ENCODE measurements around the gene SIPA1L2. TPM values are rescaled to one million over a fixed set of nuclear protein-coding genes. Genes with fewer than 3 reads are reported as not detected.

The SIPA1L2 gene
- total and polyA plus RNA-seq, 2 donors (not counting 1 experiment from before 2014, with no cell fraction given): 0.39 to 2.0 TPM

- DNase-seq (ENCODE audit: low read depth in 2 of 2): no peak
- H3K9ac ChIP-seq (ENCODE audit: insufficient read depth, low read length): no peak overlapping the region
Observed at GRCh38 chr1:232594768-232595698, 34.9 kb downstream of the SIPA1L2 start.

GRCh38 chr1:232593717-232594502 lies 36.0 kb downstream of the SIPA1L2 start:
- TF ChIP-seq EZH2 (IDR thresholded peaks at IDR 0.05; ENCODE audit: low read length, missing control alignments): no peak
- no peak for TF ChIP-seq CTCF (conservative IDR thresholded peaks at IDR 0.05 in 1 of 2, IDR thresholded peaks at IDR 0.05 in 1 of 2; ENCODE audit: low read depth in 1 of 2, low read length in 2 of 2)

More at GRCh38 chr1:232594768-232595698, 34.9 kb downstream of the SIPA1L2 start:
- Histone ChIP-seq H3K4me2 (ENCODE audit: extremely low read depth, insufficient read depth, low read length) (no peak overlapping the region), H3K4me3 (replicated peaks in 1 of 4; ENCODE audit: control extremely low read depth in 1 of 4, insufficient read depth in 1 of 4, low read depth in 3 of 4, low read length in 4 of 4) (no peak overlapping the region), H4K20me1 (ENCODE audit: control insufficient read depth, extremely low read depth, insufficient read depth, low read length) (no peaks in the 10 kb centered on the region), H3K27me3 (ENCODE audit: control insufficient read depth, insufficient read depth, low read length) (no peaks in the 10 kb centered on the region), H3K9me3 (ENCODE audit: control insufficient read depth, insufficient read depth, low read depth, low read length) (no peaks in the 10 kb centered on the region), H3K27ac (ENCODE audit: insufficient read depth, low read length) (no peak overlapping the region), H3K79me2 (ENCODE audit: control insufficient read depth, insufficient read depth, low read length) (no peaks in the 10 kb centered on the region), H2AFZ (ENCODE audit: low read length) (no peak overlapping the region), H3K36me3 (ENCODE audit: control insufficient read depth, insufficient read depth, low read length) (no peaks in the 10 kb centered on the region), H3K4me1 (ENCODE audit: control insufficient read depth, extremely low read depth, insufficient read depth, low read length) (no peaks in the 10 kb centered on the region)
- TF ChIP-seq CTCF (conservative IDR thresholded peaks at IDR 0.05 in 1 of 2, IDR thresholded peaks at IDR 0.05 in 1 of 2; ENCODE audit: low read depth in 1 of 2, low read length in 2 of 2): no peak
- TF ChIP-seq EZH2 (IDR thresholded peaks at IDR 0.05; ENCODE audit: low read length, missing control alignments): no peak

GRCh38 chr1:232591344-232591743 lies 38.6 kb downstream of the SIPA1L2 start:
- H2AFZ ChIP-seq (ENCODE audit: low read length): no peak overlapping the region
- no peaks in the 10 kb centered on the region for H3K36me3 ChIP-seq (ENCODE audit: control insufficient read depth, insufficient read depth, low read length)
- H3K4me2 ChIP-seq (ENCODE audit: extremely low read depth, insufficient read depth, low read length): no peak overlapping the region
- H4K20me1 ChIP-seq (ENCODE audit: control insufficient read depth, extremely low read depth, insufficient read depth, low read length): no peaks in the 10 kb centered on the region
- TF ChIP-seq EZH2 (IDR thresholded peaks at IDR 0.05; ENCODE audit: low read length, missing control alignments): no peak
- TF ChIP-seq CTCF (conservative IDR thresholded peaks at IDR 0.05 in 1 of 2, IDR thresholded peaks at IDR 0.05 in 1 of 2; ENCODE audit: low read depth in 1 of 2, low read length in 2 of 2): no peak
- no peaks in the 10 kb centered on the region for H3K9me3 ChIP-seq (ENCODE audit: control insufficient read depth, insufficient read depth, low read depth, low read length)
- no peak overlapping the region for H3K9ac ChIP-seq (ENCODE audit: insufficient read depth, low read length)
- no peaks in the 10 kb centered on the region for H3K4me1 ChIP-seq (ENCODE audit: control insufficient read depth, extremely low read depth, insufficient read depth, low read length)
- no peaks in the 10 kb centered on the region for H3K79me2 ChIP-seq (ENCODE audit: control insufficient read depth, insufficient read depth, low read length)
- no peak for DNase-seq (ENCODE audit: low read depth in 2 of 2)
- no peak overlapping the region for H3K4me3 ChIP-seq (replicated peaks in 1 of 4; ENCODE audit: control extremely low read depth in 1 of 4, insufficient read depth in 1 of 4, low read depth in 3 of 4, low read length in 4 of 4)
- H3K27ac ChIP-seq (ENCODE audit: insufficient read depth, low read length): no peak overlapping the region
- no peaks in the 10 kb centered on the region for H3K27me3 ChIP-seq (ENCODE audit: control insufficient read depth, insufficient read depth, low read length)

More at GRCh38 chr1:232593717-232594502, 36.0 kb downstream of the SIPA1L2 start:
- H2AFZ ChIP-seq (ENCODE audit: low read length): no peak overlapping the region
- H3K4me1 ChIP-seq (ENCODE audit: control insufficient read depth, extremely low read depth, insufficient read depth, low read length): no peaks in the 10 kb centered on the region
- no peak overlapping the region for H3K9ac ChIP-seq (ENCODE audit: insufficient read depth, low read length)
- DNase-seq (ENCODE audit: low read depth in 2 of 2): peak in 1 of 2 donors; percentile 58
- no peak overlapping the region for H3K27ac ChIP-seq (ENCODE audit: insufficient read depth, low read length)
- H3K4me2 ChIP-seq (ENCODE audit: extremely low read depth, insufficient read depth, low read length): no peak overlapping the region
- no peaks in the 10 kb centered on the region for H3K36me3 ChIP-seq (ENCODE audit: control insufficient read depth, insufficient read depth, low read length)
- no peaks in the 10 kb centered on the region for H3K79me2 ChIP-seq (ENCODE audit: control insufficient read depth, insufficient read depth, low read length)
- no peaks in the 10 kb centered on the region for H3K27me3 ChIP-seq (ENCODE audit: control insufficient read depth, insufficient read depth, low read length)
- H3K4me3 ChIP-seq (replicated peaks in 1 of 4; ENCODE audit: control extremely low read depth in 1 of 4, insufficient read depth in 1 of 4, low read depth in 3 of 4, low read length in 4 of 4): no peak overlapping the region
- H4K20me1 ChIP-seq (ENCODE audit: control insufficient read depth, extremely low read depth, insufficient read depth, low read length): no peaks in the 10 kb centered on the region
- H3K9me3 ChIP-seq (ENCODE audit: control insufficient read depth, insufficient read depth, low read depth, low read length): no peaks in the 10 kb centered on the region
